B cell (primary cell): Measurements from ENCODE around the gene ANKFN1.

Experiments
- CTCF ChIP-seq: fragments of 200-600 bp; IDR thresholded peaks from one replicate; pipeline ENCODE4 v1.8.0; 2022; ENCODE audit warnings: antibody characterized with exemption, mild to moderate bottlenecking
- EZH2 ChIP-seq: IDR thresholded peaks from 2 replicates; pipeline ENCODE4 v1.6.1; 2012; ENCODE audit warnings: borderline replicate concordance, low read depth, mild to moderate bottlenecking, moderate library complexity, low read length; ENCODE audit not compliant: insufficient read depth, poor library complexity, severe bottlenecking

GRCh38 chr17:56359518-56359917, 206.2 kb downstream of the ANKFN1 start:
- no peak for TF ChIP-seq CTCF
- no peak for TF ChIP-seq EZH2
